Osteocyte (in vitro differentiated cells): ENCODE data around the gene RASGRP2. TPM values are rescaled to one million over a fixed set of nuclear protein-coding genes. Genes with fewer than 3 reads are reported as not detected.
A peak's percentile ranks its signal among the peaks of the same experiment; 100 is the strongest.

Source experiments
- DNase-seq: peaks from one replicate; pipeline ENCODE4 v3.0.0; 2021; ENCODE audit warnings: mixed read lengths; ENCODE audit not compliant: unreplicated experiment; ENCODE audit errors: extremely low spot score
- H3K27ac Mint-ChIP-seq: one replicate; pipeline ENCODE4 v1.8.0; 2021; ENCODE audit warnings: mild to moderate bottlenecking, mixed read lengths; ENCODE audit not compliant: unreplicated experiment
- H3K27me3 Mint-ChIP-seq: one replicate; pipeline ENCODE4 v1.8.0; 2021; ENCODE audit warnings: mixed read lengths; ENCODE audit not compliant: unreplicated experiment
- H3K36me3 Mint-ChIP-seq: one replicate; pipeline ENCODE4 v1.8.0; 2021; ENCODE audit warnings: mixed read lengths; ENCODE audit not compliant: unreplicated experiment
- H3K4me1 Mint-ChIP-seq: one replicate; pipeline ENCODE4 v1.8.0; 2021; ENCODE audit warnings: mixed read lengths; ENCODE audit not compliant: unreplicated experiment
- H3K4me3 Mint-ChIP-seq: one replicate; pipeline ENCODE4 v1.8.0; 2021; ENCODE audit warnings: mild to moderate bottlenecking, moderate library complexity, mixed read lengths; ENCODE audit not compliant: unreplicated experiment
- H3K9me3 Mint-ChIP-seq: one replicate; pipeline ENCODE4 v1.8.0; 2021; ENCODE audit warnings: mixed read lengths; ENCODE audit not compliant: unreplicated experiment
- CTCF ChIP-seq: fragments of 200-600 bp; sonication (generic); IDR thresholded peaks from 2 replicates; pipeline ENCODE4 v1.5.0; 2021; ENCODE audit warnings: antibody characterized with exemption, mild to moderate bottlenecking, moderate library complexity
- total RNA-seq: library from RNA; stranded (reverse); gene quantifications from 2 replicates; pipeline ENCODE4 v1.2.1, GENCODE V29; 2021

RASGRP2 gene
- total RNA-seq, 1 donor from 2014 or later: 10.3 TPM

DNA sequence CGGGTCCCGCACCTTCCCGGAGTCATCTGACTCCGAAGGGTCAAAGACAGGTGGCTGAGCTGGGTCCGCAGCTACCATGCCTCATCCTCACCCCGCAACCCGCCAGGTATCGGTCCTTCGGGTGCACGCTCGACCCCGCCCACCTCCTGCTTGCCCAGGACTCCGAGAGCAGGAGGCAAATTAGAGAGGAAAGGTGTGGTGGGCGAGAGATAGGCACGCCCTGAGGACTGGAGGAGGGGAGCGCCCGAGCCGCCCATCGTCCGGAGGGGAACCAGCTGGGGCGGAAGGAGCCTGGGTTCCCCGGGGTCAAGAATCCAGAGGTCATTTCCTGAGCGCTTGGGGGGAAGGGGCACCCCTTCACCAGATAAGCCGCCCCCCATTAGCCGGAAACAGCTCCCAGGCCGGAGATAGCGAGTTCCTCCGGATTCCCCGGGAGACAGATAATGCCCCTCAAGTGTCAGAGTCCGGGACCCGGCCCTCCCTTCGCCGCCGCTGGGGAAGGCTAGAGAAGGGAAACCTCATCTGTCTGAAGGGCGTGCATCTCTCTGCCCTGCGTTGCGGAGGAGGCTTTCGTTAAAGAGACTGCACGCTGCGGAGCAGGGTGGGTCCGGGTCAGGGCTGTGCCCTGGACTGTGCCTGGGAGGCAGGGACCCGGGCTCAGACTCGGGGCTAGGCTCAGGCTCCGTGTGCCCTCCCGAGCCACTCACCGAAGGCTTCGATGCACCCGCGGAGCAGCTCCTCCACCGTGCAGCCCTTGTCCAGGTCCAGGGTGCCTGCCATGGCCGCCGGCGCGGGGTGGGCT is 1.7 kb downstream of the RASGRP2 start:
- peaks cover 22% of the 10 kb centered on the region for H3K4me1 Mint-ChIP-seq
- no peak overlapping the region for H3K27ac Mint-ChIP-seq
- no peak for DNase-seq
- peak overlapping the region; percentile 53 for H3K4me3 Mint-ChIP-seq
- no peaks in the 10 kb centered on the region for H3K36me3 Mint-ChIP-seq
- H3K27me3 Mint-ChIP-seq: no peaks in the 10 kb centered on the region
- no peak for TF ChIP-seq CTCF
- H3K9me3 Mint-ChIP-seq: no peaks in the 10 kb centered on the region

- Mint-ChIP-seq H3K36me3 (no peaks in the 10 kb centered on the region), H3K9me3 (no peaks in the 10 kb centered on the region), H3K27me3 (no peaks in the 10 kb centered on the region), H3K4me1 (peaks cover 21% of the 10 kb centered on the region), H3K4me3 (peak overlapping the region; percentile 53), H3K27ac (no peak overlapping the region)
- no peak for TF ChIP-seq CTCF
- DNase-seq: no peak
Observed at GRCh38 chr11:64741375-64742086, 2.4 kb downstream of the RASGRP2 start.

- Mint-ChIP-seq H3K27ac (no peak overlapping the region), H3K9me3 (no peaks in the 10 kb centered on the region), H3K4me1 (peaks cover 15% of the 10 kb centered on the region), H3K27me3 (no peaks in the 10 kb centered on the region), H3K36me3 (no peaks in the 10 kb centered on the region), H3K4me3 (no peak overlapping the region)
- TF ChIP-seq CTCF: no peak
- no peak for DNase-seq
Observed at GRCh38 chr11:64739871-64740270, 4.1 kb downstream of the RASGRP2 start.

GRCh38 chr11:64736654-64737053 is 7.3 kb downstream of the RASGRP2 start:
- Mint-ChIP-seq H3K4me1 (peaks cover under 1% of the 10 kb centered on the region), H3K27me3 (no peaks in the 10 kb centered on the region), H3K9me3 (no peaks in the 10 kb centered on the region), H3K4me3 (no peak overlapping the region), H3K27ac (no peak overlapping the region), H3K36me3 (peaks cover 2% of the 10 kb centered on the region)
- no peak for DNase-seq
- no peak for TF ChIP-seq CTCF

- Mint-ChIP-seq H3K4me3 (no peak overlapping the region), H3K27me3 (no peaks in the 10 kb centered on the region), H3K36me3 (peaks cover 5% of the 10 kb centered on the region), H3K9me3 (no peaks in the 10 kb centered on the region), H3K27ac (no peak overlapping the region), H3K4me1 (no peaks in the 10 kb centered on the region)
- no peak for TF ChIP-seq CTCF
- no peak for DNase-seq
Observed at GRCh38 chr11:64735725-64736259, 8.2 kb downstream of the RASGRP2 start.
